Measurements from ENCODE around the gene DIPK1A.

GRCh38 chr1:92944901-92945747 is 16.1 kb downstream of the DIPK1A start:
- no peak for TF ChIP-seq CTCF (IDR thresholded peaks at IDR 0.05)
- no peak for TF ChIP-seq POLR2A (IDR thresholded peaks at IDR 0.05)
